Measurements from ENCODE around the gene FBRS. TPM values are rescaled to one million over a fixed set of nuclear protein-coding genes. Genes with fewer than 3 reads are reported as not detected.

The FBRS gene
- total and polyA plus RNA-seq, 10 of the 15 experiments (the other 5 are each of a cell fraction or from before 2014, with no cell fraction given), result 0.45 to 87.6 (median 14.6) TPM

DNA sequence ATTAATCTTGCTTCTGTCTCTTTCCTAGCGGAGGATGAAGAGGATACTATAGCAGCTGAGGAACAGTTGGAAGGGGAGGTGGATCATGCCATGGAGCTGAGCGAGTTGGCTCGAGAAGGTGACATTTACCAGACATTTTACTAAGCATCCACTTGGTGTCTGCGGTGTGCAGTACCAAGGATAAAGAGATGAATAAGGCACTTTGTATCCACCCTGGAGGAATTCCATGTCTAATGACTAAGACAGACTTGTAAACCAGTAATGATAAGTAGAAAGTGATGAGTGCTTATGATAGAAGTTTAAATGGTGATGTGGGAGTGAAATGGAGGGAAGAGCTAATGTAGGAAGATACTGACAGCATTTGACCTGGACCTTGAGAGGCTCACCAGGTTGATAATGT, 52.7 kb downstream of the FBRS start:
- in situ Hi-C loops (cut with MboI), result no loop called here
- H4K20me1 ChIP-seq (ENCODE audit: control insufficient read depth, insufficient read depth), result no peaks in the 10 kb centered on the region; the same call in 1 of the 2 replicates

DNA sequence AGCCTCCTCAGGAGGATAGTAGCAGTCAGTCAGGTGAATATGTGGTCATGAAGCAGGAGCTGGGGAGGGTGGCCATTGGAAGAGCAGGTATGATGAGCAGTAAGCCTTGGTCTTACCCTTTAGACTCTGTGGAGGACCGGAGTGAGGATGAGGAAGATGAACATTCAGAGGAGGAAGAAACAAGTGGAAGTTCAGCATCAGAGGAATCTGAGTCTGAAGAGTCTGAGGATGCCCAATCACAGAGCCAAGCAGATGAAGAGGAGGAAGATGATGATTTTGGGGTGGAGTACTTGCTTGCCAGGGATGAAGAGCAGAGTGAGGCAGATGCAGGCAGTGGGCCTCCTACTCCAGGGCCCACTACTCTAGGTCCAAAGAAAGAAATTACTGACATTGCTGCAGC, 53.5 kb downstream of the FBRS start:
- H3K4me3 ChIP-seq, result no peak overlapping the region
- 89% methylated on average over 1 of the region's 1 CpG for WGBS (ENCODE audit: insufficient coverage, insufficient replicate concordance, low lambda C conversion rate, missing lambda C conversion rate)
- RAD21 ChIA-PET (ENCODE audit: unreplicated experiment), result no interaction called here
- no peaks in the 10 kb centered on the region; the same call in 1 of the 2 replicates for H3K4me1 ChIP-seq (ENCODE audit: control insufficient read depth, insufficient read depth, low read length)
- H4K20me1 ChIP-seq (ENCODE audit: control insufficient read depth, insufficient read depth), result no peaks in the 10 kb centered on the region; the same call in 1 of the 2 replicates
- SMC1A ChIA-PET (ENCODE audit: uncharacterized antibody, unreplicated experiment), result no interaction called here
- no peaks in the 10 kb centered on the region for H3K9me3 ChIP-seq (replicated peaks; ENCODE audit: control insufficient read depth, insufficient read depth, low read length)
- in situ Hi-C loops (cut with MboI), result no loop called here
- intact Hi-C loops (cut with micrococcal nuclease; ENCODE audit: unreplicated experiment), result no loop called here
- no peak overlapping the region for H3K9ac ChIP-seq (ENCODE audit: control insufficient read depth, insufficient read depth, low read length)
- CTCF ChIA-PET, result interaction anchor here (1.2 kb wide), 1 partner anchor 15 kb away, joined by 4 read pairs; no protein-coding TSS in a partner anchor
- POLR2A ChIA-PET, result no interaction called here
- no peaks in the 10 kb centered on the region; the same call in 1 of the 2 replicates for H3K79me2 ChIP-seq (ENCODE audit: control insufficient read depth, insufficient read depth, low read length)
- no peak overlapping the region for H2AFZ ChIP-seq (ENCODE audit: control insufficient read depth, low read depth, low read length)
- H3K27me3 ChIP-seq (replicated peaks in 1 of 2; ENCODE audit: control insufficient read depth in 2 of 2, insufficient read depth in 2 of 2, low read length in 1 of 2), result no peaks in the 10 kb centered on the region
- H3K4me2 ChIP-seq (ENCODE audit: control insufficient read depth, insufficient read depth), result no peak overlapping the region
- FAIRE-seq, result no peak
- no peak for ATAC-seq
- H3K36me3 ChIP-seq (ENCODE audit: control insufficient read depth in 2 of 2, insufficient read depth in 2 of 2, low read length in 1 of 2), result peaks cover 49 to 80% of the 10 kb centered on the region in 2 experiments
- no peak overlapping the region for H3K27ac ChIP-seq (ENCODE audit: control insufficient read depth, insufficient read depth)
- TSS peak; percentile 60 for BruUV-seq (replicated peaks)
- no peak for DNase-seq (ENCODE audit: low read depth, low spot score)
- TF ChIP-seq, protein P1, sequence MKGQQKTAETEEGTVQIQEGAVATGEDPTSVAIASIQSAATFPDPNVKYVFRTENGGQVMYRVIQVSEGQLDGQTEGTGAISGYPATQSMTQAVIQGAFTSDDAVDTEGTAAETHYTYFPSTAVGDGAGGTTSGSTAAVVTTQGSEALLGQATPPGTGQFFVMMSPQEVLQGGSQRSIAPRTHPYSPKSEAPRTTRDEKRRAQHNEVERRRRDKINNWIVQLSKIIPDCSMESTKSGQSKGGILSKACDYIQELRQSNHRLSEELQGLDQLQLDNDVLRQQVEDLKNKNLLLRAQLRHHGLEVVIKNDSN (IDR thresholded peaks at IDR 0.05; ENCODE audit: borderline replicate concordance, extremely low read length, insufficient read depth, low read depth, low read length), result no peak
- TF ChIP-seq CHD4 (IDR thresholded peaks at IDR 0.05) (no peak), POLR2AphosphoS5 (IDR thresholded peaks at IDR 0.05; ENCODE audit: low read length) (no peak), PML (IDR thresholded peaks at IDR 0.05; ENCODE audit: low read length) (no peak), HDAC6 (IDR thresholded peaks at IDR 0.05; ENCODE audit: unreplicated experiment) (no peak), NR2C1 (IDR thresholded peaks at IDR 0.05) (no peak), SUZ12 (IDR thresholded peaks at IDR 0.05; ENCODE audit: unreplicated experiment) (no peak), SUPT20H (IDR thresholded peaks at IDR 0.05; ENCODE audit: borderline replicate concordance, control insufficient read depth, low read depth, low read length) (no peak), WRNIP1 (IDR thresholded peaks at IDR 0.05; ENCODE audit: borderline replicate concordance, low read depth, low read length) (no peak), KLF5 (IDR thresholded peaks at IDR 0.05; ENCODE audit: partially characterized antibody) (no peak)
- TF ChIP-seq, protein P2, sequence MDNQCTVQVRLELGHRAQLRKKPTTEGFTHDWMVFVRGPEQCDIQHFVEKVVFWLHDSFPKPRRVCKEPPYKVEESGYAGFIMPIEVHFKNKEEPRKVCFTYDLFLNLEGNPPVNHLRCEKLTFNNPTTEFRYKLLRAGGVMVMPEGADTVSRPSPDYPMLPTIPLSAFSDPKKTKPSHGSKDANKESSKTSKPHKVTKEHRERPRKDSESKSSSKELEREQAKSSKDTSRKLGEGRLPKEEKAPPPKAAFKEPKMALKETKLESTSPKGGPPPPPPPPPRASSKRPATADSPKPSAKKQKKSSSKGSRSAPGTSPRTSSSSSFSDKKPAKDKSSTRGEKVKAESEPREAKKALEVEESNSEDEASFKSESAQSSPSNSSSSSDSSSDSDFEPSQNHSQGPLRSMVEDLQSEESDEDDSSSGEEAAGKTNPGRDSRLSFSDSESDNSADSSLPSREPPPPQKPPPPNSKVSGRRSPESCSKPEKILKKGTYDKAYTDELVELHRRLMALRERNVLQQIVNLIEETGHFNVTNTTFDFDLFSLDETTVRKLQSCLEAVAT (IDR thresholded peaks at IDR 0.05), result no peak

More for the DNA sequence above, 52.7 kb downstream of the FBRS start:
- Histone ChIP-seq H3K9ac (ENCODE audit: control insufficient read depth, insufficient read depth, low read length) (no peak overlapping the region), H3K4me1 (ENCODE audit: control insufficient read depth, insufficient read depth, low read length) (no peaks in the 10 kb centered on the region; the same call in 1 of the 2 replicates), H3K4me2 (ENCODE audit: control insufficient read depth, insufficient read depth) (no peak overlapping the region), H3K27me3 (replicated peaks in 1 of 2; ENCODE audit: control insufficient read depth in 2 of 2, insufficient read depth in 2 of 2, low read length in 1 of 2) (no peaks in the 10 kb centered on the region), H3K27ac (ENCODE audit: control insufficient read depth, insufficient read depth) (no peak overlapping the region), H3K36me3 (ENCODE audit: control insufficient read depth in 2 of 2, insufficient read depth in 2 of 2, low read length in 1 of 2) (peaks cover 45 to 80% of the 10 kb centered on the region in 2 experiments), H3K4me3 (no peak overlapping the region), H2AFZ (ENCODE audit: control insufficient read depth, low read depth, low read length) (no peak overlapping the region), H3K79me2 (ENCODE audit: control insufficient read depth, insufficient read depth, low read length) (no peaks in the 10 kb centered on the region; the same call in 1 of the 2 replicates), H3K9me3 (replicated peaks; ENCODE audit: control insufficient read depth, insufficient read depth, low read length) (no peaks in the 10 kb centered on the region)
- SMC1A ChIA-PET (ENCODE audit: uncharacterized antibody, unreplicated experiment), result no interaction called here
- no peak for TF ChIP-seq IRF4 (IDR thresholded peaks at IDR 0.05; ENCODE audit: low read depth, low read length)
- no peak for TF ChIP-seq RAD21 (IDR thresholded peaks at IDR 0.05; ENCODE audit: insufficient read depth, low read depth, low read length)
- TF ChIP-seq FOXM1 (IDR thresholded peaks at IDR 0.05; ENCODE audit: low read depth, low read length), result no peak
- TF ChIP-seq, protein P3, sequence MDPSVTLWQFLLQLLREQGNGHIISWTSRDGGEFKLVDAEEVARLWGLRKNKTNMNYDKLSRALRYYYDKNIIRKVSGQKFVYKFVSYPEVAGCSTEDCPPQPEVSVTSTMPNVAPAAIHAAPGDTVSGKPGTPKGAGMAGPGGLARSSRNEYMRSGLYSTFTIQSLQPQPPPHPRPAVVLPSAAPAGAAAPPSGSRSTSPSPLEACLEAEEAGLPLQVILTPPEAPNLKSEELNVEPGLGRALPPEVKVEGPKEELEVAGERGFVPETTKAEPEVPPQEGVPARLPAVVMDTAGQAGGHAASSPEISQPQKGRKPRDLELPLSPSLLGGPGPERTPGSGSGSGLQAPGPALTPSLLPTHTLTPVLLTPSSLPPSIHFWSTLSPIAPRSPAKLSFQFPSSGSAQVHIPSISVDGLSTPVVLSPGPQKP (IDR thresholded peaks at IDR 0.05; ENCODE audit: low read depth, low read length), result no peak
- no peak for TF ChIP-seq CHD4 (IDR thresholded peaks at IDR 0.05)
- no peak for TF ChIP-seq MEF2B (IDR thresholded peaks at IDR 0.05; ENCODE audit: partially characterized antibody, poor library complexity, severe bottlenecking)
- TF ChIP-seq NBN (IDR thresholded peaks at IDR 0.05), result no peak
- no peak for TF ChIP-seq SMARCA5 (IDR thresholded peaks at IDR 0.05)
- no peak for TF ChIP-seq SMC3 (IDR thresholded peaks at IDR 0.05; ENCODE audit: borderline replicate concordance, low read length)
- DNase-seq (ENCODE audit: low read depth, low spot score), result no peak
- POLR2A ChIA-PET, result no interaction called here
- ATAC-seq, result no peak
- intact Hi-C loops (cut with micrococcal nuclease; ENCODE audit: unreplicated experiment), result no loop called here
- 99% methylated on average over 4 of the region's 4 CpGs for WGBS (ENCODE audit: insufficient coverage, insufficient replicate concordance, low lambda C conversion rate, missing lambda C conversion rate)
- FAIRE-seq, result no peak
- no TSS peak for BruUV-seq (replicated peaks)
- CTCF ChIA-PET, result no interaction called here
- RAD21 ChIA-PET (ENCODE audit: unreplicated experiment), result no interaction called here
